GM12878 (cell line): ENCODE results near the gene FBRSL1. TPM values are rescaled to one million over a fixed set of nuclear protein-coding genes. Genes with fewer than 3 reads are reported as not detected.

Experiments used
- ATAC-seq: fragments of 200-7000 bp; cut with Tn5 transposase; 3 replicates; pipeline ENCODE4 v1.9.1; 2020; ENCODE audit warnings: mild to moderate bottlenecking, moderate library complexity
- BruUV-seq: library from RNA; stranded (reverse); fragments of 400-500 nt; replicated peaks from 2 replicates; lab custom pipeline; 2021; lab: Mats Ljungman, UMichigan
- CTCF ChIA-PET: fragments of 300-600 bp; sonication (Branson Sonifier 250); formaldehyde crosslinking; extraction: SDS; loops from one replicate; lab custom pipeline; 2021; ENCODE audit warnings: inconsistent platforms; lab: Yijun Ruan, JAX
- POLR2A ChIA-PET: fragments of 350-600 bp; formaldehyde crosslinking; extraction: SDS; loops from one replicate; lab custom pipeline; 2021; ENCODE audit warnings: inconsistent platforms; lab: Charles Lee
- RAD21 ChIA-PET: fragments of 300-600 bp; sonication (Branson Sonifier 250); formaldehyde crosslinking; loops from one replicate; lab custom pipeline; 2023; ENCODE audit warnings: antibody characterized with exemption; ENCODE audit not compliant: unreplicated experiment; lab: Charles Lee
- SMC1A ChIA-PET: fragments of 300-600 bp; sonication (Branson Sonifier 250); formaldehyde crosslinking; loops from one replicate; lab custom pipeline; 2023; ENCODE audit not compliant: unreplicated experiment, uncharacterized antibody; lab: Charles Lee
- DNase-seq: peaks from one replicate; pipeline ENCODE4 v3.0.0-alpha.2; 2011; ENCODE audit warnings: low read depth, low spot score
- FAIRE-seq: peaks from 3 replicates; lab custom pipeline; 2011; peaks lifted over from hg19 to GRCh38; lab: Jason Lieb, UNC
- H2AFZ ChIP-seq: 2 replicates; pipeline ENCODE4 v1.6.0; 2011; ENCODE audit warnings: low read depth, low read length, control low read depth; ENCODE audit not compliant: control insufficient read depth
- H3K27ac ChIP-seq: 2 replicates; pipeline ENCODE4 v1.5.1; 2011; ENCODE audit warnings: control low read depth; ENCODE audit not compliant: control insufficient read depth, insufficient read depth
- H3K27me3 ChIP-seq, 2 experiments: replicated peaks in 1 of 2; 2 replicates each; pipeline versions ENCODE4 v1.6.0 to v1.6.1; 2011; ENCODE audit warnings: low read length in 1 of 2; ENCODE audit not compliant: control insufficient read depth in 2 of 2, insufficient read depth in 2 of 2
- H3K36me3 ChIP-seq, 2 experiments: 2 replicates each; pipeline ENCODE4 v1.5.1; 2011; ENCODE audit warnings: low read length in 1 of 2; ENCODE audit not compliant: control insufficient read depth in 2 of 2, insufficient read depth in 2 of 2
- H3K4me1 ChIP-seq: 2 replicates; pipeline ENCODE4 v1.6.1; 2011; ENCODE audit warnings: mild to moderate bottlenecking, low read length, moderate library complexity, mixed read lengths; ENCODE audit not compliant: control insufficient read depth, insufficient read depth
- H3K4me2 ChIP-seq: 2 replicates; pipeline ENCODE4 v1.6.0; 2011; ENCODE audit warnings: control low read depth; ENCODE audit not compliant: control insufficient read depth, insufficient read depth
- H3K4me3 ChIP-seq: fragments of 200-600 bp; sonication (generic); 2 replicates; pipeline ENCODE4 v1.5.1; 2016
- H3K79me2 ChIP-seq: 2 replicates; pipeline ENCODE4 v1.6.0; 2011; ENCODE audit warnings: low read length; ENCODE audit not compliant: control insufficient read depth, insufficient read depth
- H3K9ac ChIP-seq: 2 replicates; pipeline ENCODE4 v1.8.0; 2011; ENCODE audit warnings: low read length, control low read depth, mixed read lengths; ENCODE audit not compliant: control insufficient read depth, insufficient read depth
- H3K9me3 ChIP-seq: replicated peaks from 3 replicates; pipeline ENCODE4 v1.5.1; 2011; ENCODE audit warnings: mild to moderate bottlenecking, low read length; ENCODE audit not compliant: control insufficient read depth, insufficient read depth
- H4K20me1 ChIP-seq: 2 replicates; pipeline ENCODE4 v1.6.0; 2011; ENCODE audit not compliant: control insufficient read depth, insufficient read depth
- ASH2L ChIP-seq: fragments of 300-600, 200-600 bp; sonication (generic); IDR thresholded peaks from 2 replicates; pipeline ENCODE4 v1.6.1; 2017; ENCODE audit warnings: low read depth, mild to moderate bottlenecking, borderline replicate concordance
- SRF ChIP-seq, 2 experiments: IDR thresholded peaks; 2 replicates each; pipeline ENCODE4 v1.6.1; 2011; ENCODE audit warnings: low read depth in 2 of 2, low read length in 2 of 2, mild to moderate bottlenecking in 1 of 2, moderate library complexity in 1 of 2
- YBX1 ChIP-seq: fragments of 450-650 bp; IDR thresholded peaks from 2 replicates; pipeline ENCODE4 v1.6.1; 2016; ENCODE audit warnings: antibody characterized with exemption
- WGBS: methylation state at CpG from one replicate; pipeline ENCODE4 v1.1.6; 2016; ENCODE audit warnings: low lambda C conversion rate; ENCODE audit not compliant: insufficient replicate concordance, insufficient coverage; ENCODE audit errors: missing lambda C conversion rate; 5-methylcytosine and 5-hydroxymethylcytosine counted together
- in situ Hi-C: fragments of 300-500 bp; cut with MboI; formaldehyde crosslinking; loops from 9 replicates; pipeline ENCODE4 v1.14.3; 2018; ENCODE audit warnings: mixed read lengths
- intact Hi-C: fragments of 100-400 bp; cut with micrococcal nuclease; formaldehyde crosslinking; loops from one replicate; pipeline ENCODE4 v1.14.2; 2022; ENCODE audit not compliant: unreplicated experiment
- polyA plus RNA-seq, 11 experiments: library from polyadenylated mRNA; depleted of rRNA in 4 of 11; unstranded in 6 of 11; stranded (reverse) in 5 of 11; fragments of >200 nt; fragmentation: Nextera tagmentation in 4 of 11; fragmentation: Illumina TruSeq in 1 of 11; extraction: Ambion mirVana in 4 of 11; extraction: Trizol in 1 of 11; gene quantifications; 1 replicate in 1 of 11; 2 replicates in 10 of 11; pipeline versions ENCODE4 v1.2.1 to v1.2.3, GENCODE V29; 2011 to 2016; ENCODE audit warnings: inconsistent platforms in 2 of 11, missing spikeins in 2 of 11, low read depth in 1 of 11
- total RNA-seq, 4 experiments: library from RNA; depleted of rRNA in 3 of 4; stranded (reverse); fragments of >200 nt in 3 of 4; fragmentation: Illumina TruSeq in 1 of 4; extraction: Trizol in 1 of 4; gene quantifications; 2 replicates each; pipeline versions ENCODE4 v1.2.1 to v1.2.3, GENCODE V29; 2013 to 2021
- TF ChIP-seq, protein P1 (sequence below): IDR thresholded peaks from 2 replicates; pipeline ENCODE4 v1.6.1; 2012; ENCODE audit warnings: mild to moderate bottlenecking, low read depth, low read length

Gene FBRSL1
- total and polyA plus RNA-seq, 10 of the 15 experiments (the other 5 are each of a cell fraction or from before 2014, with no cell fraction given): 0.19 to 55.1 (median 4.1) TPM

DNA sequence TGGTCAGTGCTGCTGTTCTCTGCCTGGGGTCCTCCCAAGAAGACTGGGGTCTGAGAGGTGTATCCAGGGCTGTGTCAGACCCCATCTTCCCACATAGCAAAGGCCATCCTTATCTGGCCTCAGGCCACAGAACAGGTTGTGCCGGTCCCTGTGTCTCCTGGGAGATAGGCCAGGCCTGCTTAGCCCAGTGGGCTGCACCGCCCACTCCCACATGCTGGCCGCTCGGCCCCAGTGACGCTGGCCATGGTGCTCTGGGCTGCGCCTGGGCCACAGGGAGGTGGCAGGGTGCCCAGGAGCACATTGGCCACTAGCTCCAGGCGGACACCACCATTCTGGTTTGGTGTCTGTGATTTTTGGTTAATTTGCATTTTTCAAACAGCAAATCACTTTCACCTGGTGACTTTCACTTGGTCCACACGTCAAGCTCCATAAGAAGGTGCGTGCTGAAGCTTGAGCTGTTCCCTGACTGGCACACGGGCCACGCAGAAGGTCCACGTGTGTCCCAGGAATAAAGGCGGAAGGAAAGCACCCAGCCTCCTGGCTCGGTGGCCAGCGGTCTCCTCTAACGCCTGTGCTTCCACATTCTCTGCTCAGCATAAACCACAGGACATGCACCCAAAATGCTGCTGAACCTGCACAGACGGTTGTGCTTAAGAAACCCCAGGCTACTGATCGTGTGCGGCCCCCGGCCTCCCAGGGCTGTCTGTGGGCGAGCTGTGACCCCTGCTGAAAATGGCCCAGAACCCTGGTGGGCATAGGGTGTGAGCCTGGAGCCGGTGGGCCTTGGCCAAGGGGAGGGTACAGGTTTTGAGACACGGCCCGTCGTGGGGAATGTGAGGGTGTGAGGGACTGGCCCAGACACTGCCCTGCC, 4.6 kb downstream of the FBRSL1 start:
- intact Hi-C loops: no loop called here
- Histone ChIP-seq H4K20me1 (no peaks in the 10 kb centered on the region; the same call in 1 of the 2 replicates), H3K4me1 (peaks cover 26% of the 10 kb centered on the region), H3K4me3 (no peak overlapping the region), H3K9ac (no peak overlapping the region; the same call in 1 of the 2 replicates), H3K27me3 (no peaks in the 10 kb centered on the region), H3K79me2 (peaks cover 66% of the 10 kb centered on the region), H3K4me2 (peak overlapping the region; percentile 62), H3K9me3 (no peaks in the 10 kb centered on the region), H3K27ac (no peak overlapping the region), H3K36me3 (no peaks in the 10 kb centered on the region; a peak in 1 of 4 replicates), H2AFZ (no peak overlapping the region)
- no peak for ATAC-seq
- FAIRE-seq: no peak
- 72% methylated on average over 25 of the region's 25 CpGs for WGBS
- BruUV-seq: no TSS peak
- in situ Hi-C loops: no loop called here
- DNase-seq: no peak
- TF ChIP-seq ASH2L: no peak
- no peak for TF ChIP-seq SRF (IDR thresholded peaks at IDR 0.05; ENCODE audit: low read depth in 2 of 2, low read length in 2 of 2)
- TF ChIP-seq YBX1: no peak
- TF ChIP-seq, protein P1, sequence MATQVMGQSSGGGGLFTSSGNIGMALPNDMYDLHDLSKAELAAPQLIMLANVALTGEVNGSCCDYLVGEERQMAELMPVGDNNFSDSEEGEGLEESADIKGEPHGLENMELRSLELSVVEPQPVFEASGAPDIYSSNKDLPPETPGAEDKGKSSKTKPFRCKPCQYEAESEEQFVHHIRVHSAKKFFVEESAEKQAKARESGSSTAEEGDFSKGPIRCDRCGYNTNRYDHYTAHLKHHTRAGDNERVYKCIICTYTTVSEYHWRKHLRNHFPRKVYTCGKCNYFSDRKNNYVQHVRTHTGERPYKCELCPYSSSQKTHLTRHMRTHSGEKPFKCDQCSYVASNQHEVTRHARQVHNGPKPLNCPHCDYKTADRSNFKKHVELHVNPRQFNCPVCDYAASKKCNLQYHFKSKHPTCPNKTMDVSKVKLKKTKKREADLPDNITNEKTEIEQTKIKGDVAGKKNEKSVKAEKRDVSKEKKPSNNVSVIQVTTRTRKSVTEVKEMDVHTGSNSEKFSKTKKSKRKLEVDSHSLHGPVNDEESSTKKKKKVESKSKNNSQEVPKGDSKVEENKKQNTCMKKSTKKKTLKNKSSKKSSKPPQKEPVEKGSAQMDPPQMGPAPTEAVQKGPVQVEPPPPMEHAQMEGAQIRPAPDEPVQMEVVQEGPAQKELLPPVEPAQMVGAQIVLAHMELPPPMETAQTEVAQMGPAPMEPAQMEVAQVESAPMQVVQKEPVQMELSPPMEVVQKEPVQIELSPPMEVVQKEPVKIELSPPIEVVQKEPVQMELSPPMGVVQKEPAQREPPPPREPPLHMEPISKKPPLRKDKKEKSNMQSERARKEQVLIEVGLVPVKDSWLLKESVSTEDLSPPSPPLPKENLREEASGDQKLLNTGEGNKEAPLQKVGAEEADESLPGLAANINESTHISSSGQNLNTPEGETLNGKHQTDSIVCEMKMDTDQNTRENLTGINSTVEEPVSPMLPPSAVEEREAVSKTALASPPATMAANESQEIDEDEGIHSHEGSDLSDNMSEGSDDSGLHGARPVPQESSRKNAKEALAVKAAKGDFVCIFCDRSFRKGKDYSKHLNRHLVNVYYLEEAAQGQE: peak; percentile 27; the same call in 1 of the 2 replicates
- ChIA-PET RAD21 (no interaction called here), CTCF (no interaction called here), POLR2A (no interaction called here), SMC1A (no interaction called here)
